DND-41 (cell line): Measurements from ENCODE around the gene STPG3.

Experiments
- EZH2 ChIP-seq: IDR thresholded peaks from 3 replicates; pipeline ENCODE4 v1.6.1; 2012; ENCODE audit warnings: borderline replicate concordance, low read depth, mild to moderate bottlenecking, moderate library complexity, low read length, inconsistent platforms; ENCODE audit not compliant: severe bottlenecking
- TF ChIP-seq, protein P1 (sequence below): IDR thresholded peaks from 2 replicates; pipeline ENCODE4 v1.5.1; 2012; ENCODE audit warnings: borderline replicate concordance, low read length, moderate library complexity, mild to moderate bottlenecking; ENCODE audit not compliant: poor library complexity, severe bottlenecking; ENCODE audit errors: extremely low read depth

DNA sequence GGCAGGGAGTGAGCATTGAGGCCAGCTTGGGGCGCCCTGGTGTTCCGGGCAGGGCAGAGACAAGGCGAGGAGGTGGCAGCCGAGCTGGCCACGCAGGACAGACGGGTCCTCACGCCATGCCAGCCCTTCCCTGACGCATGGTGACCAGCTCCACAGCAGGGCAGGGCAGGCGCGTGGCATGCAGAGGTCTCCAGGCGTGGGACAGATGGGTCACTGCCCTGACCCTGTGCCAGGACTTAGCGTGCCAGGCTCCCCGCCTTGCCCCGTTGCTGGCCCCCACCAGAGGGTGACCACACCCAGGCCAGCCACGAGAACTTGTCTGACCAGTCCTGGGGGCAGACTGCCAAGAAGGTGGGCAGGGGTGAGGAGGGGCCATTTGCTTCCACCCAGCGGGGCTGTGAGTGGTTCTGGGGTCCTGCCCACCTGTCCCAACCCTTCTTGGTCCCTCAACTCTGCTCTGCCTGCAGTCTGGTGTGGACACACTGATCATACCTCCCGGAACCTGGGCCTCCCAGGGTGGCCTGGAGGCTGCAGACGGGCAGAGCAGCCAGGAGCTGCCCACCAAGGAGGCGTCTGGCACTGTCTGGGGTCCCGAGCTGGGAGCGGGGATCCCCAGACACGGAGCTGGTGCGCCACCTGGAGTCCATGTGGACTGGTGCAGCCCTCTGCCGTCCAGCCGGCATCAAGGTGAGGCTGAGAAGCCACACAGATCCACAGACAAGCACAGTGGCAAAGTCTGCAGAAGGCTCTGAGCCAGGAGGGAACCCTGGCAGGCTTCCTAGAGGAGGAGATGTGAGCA lies 23.8 kb upstream of the STPG3 start, which contains the start of gene RNF224:
- TF ChIP-seq, protein P1, sequence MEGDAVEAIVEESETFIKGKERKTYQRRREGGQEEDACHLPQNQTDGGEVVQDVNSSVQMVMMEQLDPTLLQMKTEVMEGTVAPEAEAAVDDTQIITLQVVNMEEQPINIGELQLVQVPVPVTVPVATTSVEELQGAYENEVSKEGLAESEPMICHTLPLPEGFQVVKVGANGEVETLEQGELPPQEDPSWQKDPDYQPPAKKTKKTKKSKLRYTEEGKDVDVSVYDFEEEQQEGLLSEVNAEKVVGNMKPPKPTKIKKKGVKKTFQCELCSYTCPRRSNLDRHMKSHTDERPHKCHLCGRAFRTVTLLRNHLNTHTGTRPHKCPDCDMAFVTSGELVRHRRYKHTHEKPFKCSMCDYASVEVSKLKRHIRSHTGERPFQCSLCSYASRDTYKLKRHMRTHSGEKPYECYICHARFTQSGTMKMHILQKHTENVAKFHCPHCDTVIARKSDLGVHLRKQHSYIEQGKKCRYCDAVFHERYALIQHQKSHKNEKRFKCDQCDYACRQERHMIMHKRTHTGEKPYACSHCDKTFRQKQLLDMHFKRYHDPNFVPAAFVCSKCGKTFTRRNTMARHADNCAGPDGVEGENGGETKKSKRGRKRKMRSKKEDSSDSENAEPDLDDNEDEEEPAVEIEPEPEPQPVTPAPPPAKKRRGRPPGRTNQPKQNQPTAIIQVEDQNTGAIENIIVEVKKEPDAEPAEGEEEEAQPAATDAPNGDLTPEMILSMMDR, result peak; percentile 91
- TF ChIP-seq EZH2, result no peak
